Body of pancreas (tissue), 4 donors: ENCODE measurements around the gene GIGYF2.

Experiments used
- CTCF ChIP-seq, 7 experiments: fragments of 450-650 bp in 4 of 7; fragments of 200-600 bp in 3 of 7; sonication (generic) in 3 of 7; IDR thresholded peaks; one replicate each; pipeline ENCODE4 v1.5.1; 2016 to 2019; ENCODE audit warnings: antibody characterized with exemption in 7 of 7
- POLR2A ChIP-seq, 3 donors: fragments of 450-650 bp; IDR thresholded peaks; one replicate each; pipeline ENCODE4 v1.6.1; 2016; ENCODE audit warnings: antibody characterized with exemption in 3 of 3, mild to moderate bottlenecking in 2 of 3

DNA sequence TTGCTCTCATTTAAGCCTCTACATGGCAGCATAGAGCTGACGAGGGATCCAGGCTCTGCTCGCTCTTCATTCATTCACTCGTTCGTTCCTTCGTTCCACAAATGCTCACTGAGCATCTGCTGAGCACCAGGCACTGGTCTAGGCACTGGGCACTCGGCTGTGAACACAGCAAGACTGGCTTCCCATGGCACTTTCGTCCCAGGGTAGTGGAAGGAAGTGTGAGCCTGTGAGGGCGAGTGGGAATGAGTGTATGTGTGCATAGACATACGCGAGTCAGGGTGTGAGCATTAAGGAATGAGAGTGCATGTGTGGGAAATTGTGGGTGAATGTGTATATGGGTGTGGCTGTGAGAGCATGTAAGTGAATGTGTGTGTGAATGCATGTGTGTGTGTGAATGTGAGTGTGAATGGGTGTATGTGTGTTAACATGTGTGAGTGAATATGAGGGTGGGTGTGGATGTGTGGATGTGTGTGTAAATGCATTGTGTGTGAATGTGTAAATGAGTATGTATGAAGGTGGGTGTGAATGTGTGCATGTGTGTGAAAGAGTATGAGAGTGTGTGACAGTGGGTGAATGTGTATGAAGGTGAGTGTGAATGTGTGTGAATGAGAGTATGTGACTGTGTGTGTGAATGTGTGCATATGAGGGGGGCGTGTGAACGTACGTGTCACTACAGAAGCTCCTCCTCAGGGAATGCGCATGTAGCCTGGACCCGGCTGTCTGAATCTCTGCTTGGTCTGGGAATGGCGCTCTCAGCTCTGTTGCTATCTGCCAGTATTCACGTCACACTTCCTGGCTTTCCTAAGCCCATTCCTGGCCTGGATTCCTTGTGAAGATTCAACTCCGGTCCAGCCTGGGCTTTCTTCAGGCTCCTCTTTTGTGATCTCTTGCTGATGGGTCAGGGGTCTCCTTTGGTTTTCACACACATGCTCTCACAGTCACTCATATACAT lies 201.7 kb downstream of the GIGYF2 start:
- TF ChIP-seq CTCF (IDR thresholded peaks at IDR 0.05) (no peak), POLR2A (IDR thresholded peaks at IDR 0.05) (no peak)
